Type B pancreatic cell (in vitro differentiated cells): ENCODE measurements around the gene CEBPE. TPM values are rescaled to one million over a fixed set of nuclear protein-coding genes. Genes with fewer than 3 reads are reported as not detected.

Experiments used
- DNase-seq: peaks from one replicate; pipeline ENCODE4 v3.0.0; 2021; ENCODE audit warnings: mixed read lengths; ENCODE audit not compliant: unreplicated experiment; ENCODE audit errors: extremely low spot score
- H3K27ac Mint-ChIP-seq: 2 replicates; pipeline ENCODE4 v1.8.0; 2021; ENCODE audit warnings: mild to moderate bottlenecking, mixed read lengths
- H3K27me3 Mint-ChIP-seq: 2 replicates; pipeline ENCODE4 v1.8.0; 2021; ENCODE audit warnings: mixed read lengths
- H3K36me3 Mint-ChIP-seq: 2 replicates; pipeline ENCODE4 v1.8.0; 2021; ENCODE audit warnings: mixed read lengths
- H3K4me1 Mint-ChIP-seq: one replicate; pipeline ENCODE4 v1.8.0; 2021; ENCODE audit warnings: mixed read lengths; ENCODE audit not compliant: unreplicated experiment
- H3K4me3 Mint-ChIP-seq: 2 replicates; pipeline ENCODE4 v1.8.0; 2021; ENCODE audit warnings: mild to moderate bottlenecking, mixed read lengths
- H3K9me3 Mint-ChIP-seq: 2 replicates; pipeline ENCODE4 v1.8.0; 2021; ENCODE audit warnings: mixed read lengths
- CTCF ChIP-seq: fragments of 200-600 bp; sonication (generic); conservative IDR thresholded peaks from 2 replicates; pipeline ENCODE4 v1.5.0; 2021; ENCODE audit warnings: antibody characterized with exemption, mild to moderate bottlenecking
- total RNA-seq: library from RNA; stranded (reverse); gene quantifications from 2 replicates; pipeline ENCODE4 v1.2.1, GENCODE V29; 2021; ENCODE audit warnings: low replicate concordance

CEBPE gene
- total RNA-seq, 1 donor from 2014 or later, result not detected

GRCh38 chr14:23069413-23069806, 49.6 kb downstream of the CEBPE start:
- peaks cover 40% of the 10 kb centered on the region for H3K4me1 Mint-ChIP-seq
- TF ChIP-seq CTCF, result no peak
- H3K9me3 Mint-ChIP-seq, result no peaks in the 10 kb centered on the region
- no peak for DNase-seq
- peak overlapping the region; percentile 93 for H3K4me3 Mint-ChIP-seq
- H3K27me3 Mint-ChIP-seq, result no peaks in the 10 kb centered on the region
- peak overlapping the region; percentile 96 for H3K27ac Mint-ChIP-seq
- H3K36me3 Mint-ChIP-seq, result peaks cover 28% of the 10 kb centered on the region

GRCh38 chr14:23068789-23069412, 50.2 kb downstream of the CEBPE start:
- Mint-ChIP-seq H3K4me1 (peaks cover 41% of the 10 kb centered on the region), H3K27me3 (no peaks in the 10 kb centered on the region), H3K4me3 (peak overlapping the region; percentile 87), H3K36me3 (peaks cover 29% of the 10 kb centered on the region), H3K27ac (peak overlapping the region; percentile 89), H3K9me3 (no peaks in the 10 kb centered on the region)
- no peak for DNase-seq
- peak; percentile 99 for TF ChIP-seq CTCF

- Mint-ChIP-seq H3K4me1 (peaks cover 47% of the 10 kb centered on the region), H3K36me3 (peaks cover 37% of the 10 kb centered on the region), H3K27me3 (no peaks in the 10 kb centered on the region), H3K9me3 (no peaks in the 10 kb centered on the region), H3K4me3 (peak overlapping the region; percentile 87), H3K27ac (peak overlapping the region; percentile 89)
- DNase-seq, result no peak
- no peak for TF ChIP-seq CTCF
Measured at GRCh38 chr14:23067847-23068788, 50.9 kb downstream of the CEBPE start.

Other genes with a start within 250 kb of the CEBPE start
- gene LRP10, start 247.5 kb downstream of the CEBPE start, total RNA-seq, result 52.3 and 91.8 TPM in 2 replicates
- 1.4 and 2.0 TPM in 2 replicates for gene REM2, start 236.0 kb downstream of the CEBPE start, total RNA-seq
- 91.5 and 102 TPM in 2 replicates for gene RBM23, start 200.1 kb downstream of the CEBPE start, total RNA-seq
- 78.0 and 134 TPM in 2 replicates for gene PRMT5, start 189.9 kb downstream of the CEBPE start, total RNA-seq
- 17.3 and 40.7 TPM in 2 replicates for gene HAUS4, start 162.2 kb downstream of the CEBPE start, total RNA-seq
- 42.8 and 56.1 TPM in 2 replicates for gene AJUBA, start 136.7 kb downstream of the CEBPE start, total RNA-seq
- 10.2 and 12.6 TPM in 2 replicates for gene C14orf93, start 109.1 kb downstream of the CEBPE start, total RNA-seq
- gene PSMB5, start 84.4 kb downstream of the CEBPE start, total RNA-seq, result 153 and 177 TPM in 2 replicates
- gene PSMB11, start 77.0 kb downstream of the CEBPE start, total RNA-seq, result not detected in 2 replicates
- 7.9 and 20.4 TPM in 2 replicates for gene CDH24, start 61.7 kb downstream of the CEBPE start, total RNA-seq
- gene ACIN1, start 24.1 kb downstream of the CEBPE start, total RNA-seq, result 214 and 342 TPM in 2 replicates
- gene C14orf119, start 23.8 kb downstream of the CEBPE start, total RNA-seq, result 53.0 and 67.2 TPM in 2 replicates
- 0.19 and 0.40 TPM in 2 replicates for gene CIROP, start 14.3 kb downstream of the CEBPE start, total RNA-seq
- 56.1 and 56.7 TPM in 2 replicates for gene SLC7A8, start 64.4 kb upstream of the CEBPE start, total RNA-seq
- gene RNF212B, start 118.7 kb upstream of the CEBPE start, total RNA-seq, result not detected in 2 replicates
- gene HOMEZ, start 166.9 kb upstream of the CEBPE start, total RNA-seq, result 15.9 and 19.5 TPM in 2 replicates
- 10.1 and 16.7 TPM in 2 replicates for gene PPP1R3E, start 183.6 kb upstream of the CEBPE start, total RNA-seq
- gene BCL2L2, start 187.6 kb upstream of the CEBPE start, total RNA-seq, result 21.0 and 22.5 TPM in 2 replicates
- 202 and 337 TPM in 2 replicates for gene PABPN1, start 202.2 kb upstream of the CEBPE start, total RNA-seq
- gene SLC22A17, start 233.6 kb upstream of the CEBPE start, total RNA-seq, result 16.8 and 52.5 TPM in 2 replicates
- gene EFS, start 245.9 kb upstream of the CEBPE start, total RNA-seq, result 41.0 and 59.3 TPM in 2 replicates